Right lobe of liver (tissue), 6 donors: ENCODE measurements around the gene DPYSL3. TPM values are rescaled to one million over a fixed set of nuclear protein-coding genes. Genes with fewer than 3 reads are reported as not detected.

Source experiments
- ATAC-seq, 4 donors: fragments of 200-7000 bp; cut with Tn5 transposase; one replicate each; pipeline ENCODE4 v1.9.1; 2020; ENCODE audit warnings: mild to moderate bottlenecking in 4 of 4, moderate library complexity in 4 of 4
- DNase-seq, 3 donors: peaks; one replicate each; pipeline ENCODE4 v3.0.0-alpha.2; 2020
- H3K27ac ChIP-seq, 3 donors: fragments of 200-600 bp; one replicate each; pipeline ENCODE4 v1.8.0; 2022
- H3K27me3 ChIP-seq, 2 donors: fragments of 200-600 bp; one replicate each; pipeline ENCODE4 v1.8.0; 2022
- H3K36me3 ChIP-seq, 4 donors: fragments of 200-600 bp; sonication (generic) in 1 of 4; one replicate each; pipeline versions ENCODE4 v1.5.1 to v1.8.0; 2017 to 2022; ENCODE audit warnings: control low read depth in 1 of 4
- H3K4me1 ChIP-seq, 4 donors: fragments of 200-600 bp; sonication (generic) in 1 of 4; one replicate each; pipeline versions ENCODE4 v1.5.1 to v1.8.0; 2017 to 2022; ENCODE audit warnings: control low read depth in 1 of 4
- H3K4me3 ChIP-seq, 3 donors: fragments of 200-600 bp; one replicate each; pipeline ENCODE4 v1.8.0; 2022
- H3K9me3 ChIP-seq, 4 donors: fragments of 200-600 bp; sonication (generic) in 1 of 4; one replicate each; pipeline versions ENCODE4 v1.5.1 to v1.8.0; 2017 to 2022; ENCODE audit warnings: control low read depth in 1 of 4
- CTCF ChIP-seq, 4 donors: fragments of 200-600 bp in 3 of 4; fragments of 450-650 bp in 1 of 4; IDR thresholded peaks; one replicate each; pipeline versions ENCODE4 v1.5.1 to v1.8.0; 2016 to 2022; ENCODE audit warnings: antibody characterized with exemption in 4 of 4, mild to moderate bottlenecking in 2 of 4
- POLR2A ChIP-seq: fragments of 450-650 bp; IDR thresholded peaks from one replicate; pipeline ENCODE4 v1.6.1; 2017; ENCODE audit warnings: antibody characterized with exemption, mild to moderate bottlenecking
- WGBS: methylation state at CpG from one replicate; pipeline ENCODE4 v1.1.6; 2018; ENCODE audit warnings: low coverage, low lambda C conversion rate; ENCODE audit not compliant: insufficient coverage; ENCODE audit errors: missing lambda C conversion rate; 5-methylcytosine and 5-hydroxymethylcytosine counted together
- intact Hi-C, 2 donors: fragments of 100-400 bp; cut with DNase I; formaldehyde crosslinking; loops; one replicate each; pipeline versions ENCODE4 v1.11.2 to v1.14.1; 2022
- total RNA-seq, 6 experiments: library from RNA; depleted of rRNA in 2 of 6; stranded (reverse); fragments of >200 nt in 2 of 6; fragmentation: NEBNext Ultra II Directional in 3 of 6; extraction: Animal tissue kit (Norgen Biotek cat#: 25700) in 3 of 6; gene quantifications; one replicate each; pipeline versions ENCODE4 v1.1.0 to v1.2.4, GENCODE V29; 2016 to 2023
- donor health status: DM: no; HTN: yes; CAD: no.
- donor health status: DM: no; HTN: no; CAD: no.
- donor health status: DM: no; HTN: no; CAD: no.
- donor health status: DM: no; HTN: yes; CAD: no.
- donor health status: DM: no; HTN: yes; CAD: no.

The DPYSL3 gene
- total RNA-seq, 6 experiments from 2014 or later = 1.4 to 3.8 (median 2.3) TPM

GRCh38 chr5:147442224-147442623 is 67.6 kb downstream of the DPYSL3 start:
- H3K4me3 ChIP-seq = no peak overlapping the region
- no peaks in the 10 kb centered on the region for H3K27me3 ChIP-seq
- no peak overlapping the region for H3K27ac ChIP-seq
- intact Hi-C loops = no loop called here
- ATAC-seq (no peak), DNase-seq (no peak)
- H3K36me3 ChIP-seq = no peaks in the 10 kb centered on the region
- WGBS = 56% methylated on average over 6 of the region's 6 CpGs
- H3K4me1 ChIP-seq = no peaks in the 10 kb centered on the region
- TF ChIP-seq CTCF (IDR thresholded peaks at IDR 0.05) = no peak
- TF ChIP-seq POLR2A = no peak
- H3K9me3 ChIP-seq = no peaks in the 10 kb centered on the region

GRCh38 chr5:147441191-147441695 is 68.6 kb downstream of the DPYSL3 start:
- Histone ChIP-seq H3K9me3 (no peaks in the 10 kb centered on the region), H3K4me3 (no peak overlapping the region), H3K27me3 (no peaks in the 10 kb centered on the region), H3K27ac (no peak overlapping the region), H3K36me3 (no peaks in the 10 kb centered on the region), H3K4me1 (no peaks in the 10 kb centered on the region)
- no peak for DNase-seq
- 86% methylated on average over 3 of the region's 3 CpGs for WGBS
- TF ChIP-seq CTCF (IDR thresholded peaks at IDR 0.05) (no peak), POLR2A (no peak)
- intact Hi-C loops = no loop called here
- ATAC-seq = no peak

GRCh38 chr5:147439254-147439653 is 70.6 kb downstream of the DPYSL3 start:
- intact Hi-C loops = no loop called here
- H3K27ac ChIP-seq = no peak overlapping the region
- no peaks in the 10 kb centered on the region for H3K9me3 ChIP-seq
- no peak for DNase-seq
- WGBS = 62% methylated on average over 2 of the region's 2 CpGs
- H3K4me3 ChIP-seq = no peak overlapping the region
- no peaks in the 10 kb centered on the region for H3K36me3 ChIP-seq
- ATAC-seq = no peak
- H3K4me1 ChIP-seq = no peaks in the 10 kb centered on the region
- TF ChIP-seq POLR2A (no peak), CTCF (IDR thresholded peaks at IDR 0.05) (no peak)
- H3K27me3 ChIP-seq = no peaks in the 10 kb centered on the region

GRCh38 chr5:147437161-147437596 is 72.7 kb downstream of the DPYSL3 start:
- ATAC-seq = no peak
- no peaks in the 10 kb centered on the region for H3K9me3 ChIP-seq
- H3K4me1 ChIP-seq = no peaks in the 10 kb centered on the region
- no peaks in the 10 kb centered on the region for H3K36me3 ChIP-seq
- no peak for DNase-seq
- intact Hi-C loops = no loop called here
- H3K27ac ChIP-seq = no peak overlapping the region
- WGBS = 34% methylated on average over 6 of the region's 6 CpGs
- TF ChIP-seq POLR2A (no peak), CTCF (IDR thresholded peaks at IDR 0.05) (no peak)
- no peak overlapping the region for H3K4me3 ChIP-seq
- H3K27me3 ChIP-seq = no peaks in the 10 kb centered on the region

- 59% methylated on average over 3 of the region's 3 CpGs for WGBS
- TF ChIP-seq POLR2A = no peak
- TF ChIP-seq CTCF (IDR thresholded peaks at IDR 0.05) = no peak
- no peaks in the 10 kb centered on the region for H3K36me3 ChIP-seq
- H3K4me3 ChIP-seq = no peak overlapping the region
- no peaks in the 10 kb centered on the region for H3K27me3 ChIP-seq
- intact Hi-C loops = no loop called here
- H3K27ac ChIP-seq = no peak overlapping the region
- no peaks in the 10 kb centered on the region for H3K9me3 ChIP-seq
- no peak for DNase-seq
- H3K4me1 ChIP-seq = no peaks in the 10 kb centered on the region
- no peak for ATAC-seq
These were observed 73.3 kb downstream of the DPYSL3 start for GRCh38 chr5:147436596-147436995.
